WI38 (cell line): ENCODE measurements around the gene SMPD3.
A peak's percentile ranks its signal among the peaks of the same experiment; 100 is the strongest.

Experiments used
- H3K4me3 ChIP-seq: 2 replicates; pipeline ENCODE4 v1.5.1; 2011; ENCODE audit warnings: low read depth, mild to moderate bottlenecking, control low read depth, low read length
- TF ChIP-seq, protein P1 (sequence below): IDR thresholded peaks from 2 replicates; pipeline ENCODE4 v1.5.1; 2012; ENCODE audit warnings: low read depth, mild to moderate bottlenecking, control low read depth, low read length

Gene SMPD3

DNA sequence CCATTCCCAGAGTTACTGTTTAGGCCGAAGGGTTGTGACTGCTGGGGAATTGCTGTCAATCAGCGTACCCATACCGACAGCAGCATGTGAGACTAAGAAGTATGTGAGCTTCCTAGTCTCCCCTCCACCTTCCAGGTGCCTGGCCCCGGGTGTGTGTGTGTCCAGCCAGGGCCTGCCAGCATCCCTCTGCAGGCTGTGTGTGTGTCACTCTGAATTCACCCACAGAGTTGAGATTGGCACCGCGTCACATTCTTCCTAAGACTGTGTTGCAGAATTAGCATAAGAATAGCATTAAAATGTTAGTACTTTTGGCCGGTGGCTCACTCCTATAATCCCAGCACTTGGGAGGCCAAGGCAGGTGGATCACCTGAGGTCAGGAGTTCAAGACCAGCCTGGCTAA, 105.7 kb downstream of the SMPD3 start:
- H3K4me3 ChIP-seq: no peak overlapping the region
- TF ChIP-seq, protein P1, sequence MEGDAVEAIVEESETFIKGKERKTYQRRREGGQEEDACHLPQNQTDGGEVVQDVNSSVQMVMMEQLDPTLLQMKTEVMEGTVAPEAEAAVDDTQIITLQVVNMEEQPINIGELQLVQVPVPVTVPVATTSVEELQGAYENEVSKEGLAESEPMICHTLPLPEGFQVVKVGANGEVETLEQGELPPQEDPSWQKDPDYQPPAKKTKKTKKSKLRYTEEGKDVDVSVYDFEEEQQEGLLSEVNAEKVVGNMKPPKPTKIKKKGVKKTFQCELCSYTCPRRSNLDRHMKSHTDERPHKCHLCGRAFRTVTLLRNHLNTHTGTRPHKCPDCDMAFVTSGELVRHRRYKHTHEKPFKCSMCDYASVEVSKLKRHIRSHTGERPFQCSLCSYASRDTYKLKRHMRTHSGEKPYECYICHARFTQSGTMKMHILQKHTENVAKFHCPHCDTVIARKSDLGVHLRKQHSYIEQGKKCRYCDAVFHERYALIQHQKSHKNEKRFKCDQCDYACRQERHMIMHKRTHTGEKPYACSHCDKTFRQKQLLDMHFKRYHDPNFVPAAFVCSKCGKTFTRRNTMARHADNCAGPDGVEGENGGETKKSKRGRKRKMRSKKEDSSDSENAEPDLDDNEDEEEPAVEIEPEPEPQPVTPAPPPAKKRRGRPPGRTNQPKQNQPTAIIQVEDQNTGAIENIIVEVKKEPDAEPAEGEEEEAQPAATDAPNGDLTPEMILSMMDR: no peak

DNA sequence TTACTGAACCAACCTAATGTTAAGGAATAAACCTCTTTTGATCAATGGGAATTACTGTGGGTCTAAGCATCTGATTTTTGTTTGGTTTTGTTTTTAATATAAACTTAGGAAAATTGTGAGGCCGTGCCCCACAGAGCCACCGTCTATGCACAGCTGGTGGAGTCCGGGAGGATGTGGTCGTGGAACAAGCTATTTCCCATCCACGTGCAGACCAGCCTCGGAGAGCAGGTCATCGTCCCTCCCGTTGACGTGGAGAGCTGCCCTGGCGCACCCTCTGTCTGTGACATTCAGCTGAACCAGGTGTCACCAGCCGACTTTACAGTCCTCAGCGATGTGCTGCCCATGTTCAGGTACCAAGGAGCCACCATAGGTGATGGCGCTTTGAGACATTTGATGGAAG, 109.1 kb downstream of the SMPD3 start:
- TF ChIP-seq, protein P1: no peak
- no peak overlapping the region for H3K4me3 ChIP-seq

DNA sequence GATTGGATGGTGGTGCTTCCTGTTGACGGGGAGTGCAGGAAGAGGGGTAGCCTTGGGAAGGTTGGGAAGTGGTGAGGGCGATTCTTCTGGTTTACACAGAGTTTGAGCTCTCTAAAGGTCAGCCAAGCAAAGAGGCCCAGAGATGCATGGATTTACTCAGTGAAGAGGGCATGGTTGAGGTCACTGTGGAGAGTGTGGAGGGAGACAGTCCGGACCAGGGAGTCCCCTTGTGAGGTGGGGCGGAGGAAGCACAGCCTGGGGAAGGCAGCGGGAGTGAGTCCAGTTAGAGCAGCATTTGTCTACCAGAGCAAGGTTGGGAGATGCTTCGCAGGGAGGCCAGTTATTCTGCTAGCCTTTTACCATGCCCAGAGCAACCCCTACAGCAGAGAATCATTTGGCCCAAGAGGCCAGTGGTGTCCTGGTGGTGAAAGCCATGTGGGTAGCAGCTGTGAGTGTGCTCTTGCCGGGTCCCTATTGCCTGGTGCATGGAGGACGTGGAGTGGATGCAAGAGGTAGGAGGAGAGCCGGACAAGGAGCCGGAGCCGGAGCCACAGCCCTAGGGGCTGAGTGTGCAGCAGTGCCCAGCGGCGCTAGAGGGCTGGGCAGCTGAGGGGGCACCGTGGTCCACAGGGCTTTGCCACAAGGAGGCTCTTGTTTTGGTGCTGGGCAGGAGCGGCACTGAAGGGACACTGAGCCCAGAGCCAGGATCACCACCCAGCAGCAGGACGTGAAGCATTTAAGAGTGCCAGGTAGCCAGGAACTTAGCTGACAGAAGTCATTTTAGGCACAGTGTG, 109.8 kb downstream of the SMPD3 start:
- no peak overlapping the region for H3K4me3 ChIP-seq
- TF ChIP-seq, protein P1: no peak

DNA sequence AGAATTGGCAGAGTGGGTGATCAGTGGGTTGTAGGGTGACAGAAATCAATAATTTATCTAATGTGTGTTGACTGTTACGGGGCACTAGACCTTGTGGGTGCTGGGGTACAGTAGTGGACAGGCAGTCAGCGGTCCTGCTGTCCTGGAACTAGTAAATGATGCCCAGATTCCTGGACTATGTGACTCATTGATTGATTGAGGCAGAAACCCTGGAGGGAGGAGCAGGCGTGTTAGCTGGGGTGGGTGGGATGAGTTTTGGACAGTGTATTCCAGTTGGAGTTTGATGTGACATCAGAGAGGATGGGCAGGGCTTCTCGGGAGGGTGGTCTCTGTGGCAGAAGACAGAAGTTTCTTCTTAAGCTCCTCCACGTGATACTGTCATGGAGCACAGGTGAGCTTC, 113.1 kb downstream of the SMPD3 start:
- TF ChIP-seq, protein P1: no peak
- no peak overlapping the region for H3K4me3 ChIP-seq

DNA sequence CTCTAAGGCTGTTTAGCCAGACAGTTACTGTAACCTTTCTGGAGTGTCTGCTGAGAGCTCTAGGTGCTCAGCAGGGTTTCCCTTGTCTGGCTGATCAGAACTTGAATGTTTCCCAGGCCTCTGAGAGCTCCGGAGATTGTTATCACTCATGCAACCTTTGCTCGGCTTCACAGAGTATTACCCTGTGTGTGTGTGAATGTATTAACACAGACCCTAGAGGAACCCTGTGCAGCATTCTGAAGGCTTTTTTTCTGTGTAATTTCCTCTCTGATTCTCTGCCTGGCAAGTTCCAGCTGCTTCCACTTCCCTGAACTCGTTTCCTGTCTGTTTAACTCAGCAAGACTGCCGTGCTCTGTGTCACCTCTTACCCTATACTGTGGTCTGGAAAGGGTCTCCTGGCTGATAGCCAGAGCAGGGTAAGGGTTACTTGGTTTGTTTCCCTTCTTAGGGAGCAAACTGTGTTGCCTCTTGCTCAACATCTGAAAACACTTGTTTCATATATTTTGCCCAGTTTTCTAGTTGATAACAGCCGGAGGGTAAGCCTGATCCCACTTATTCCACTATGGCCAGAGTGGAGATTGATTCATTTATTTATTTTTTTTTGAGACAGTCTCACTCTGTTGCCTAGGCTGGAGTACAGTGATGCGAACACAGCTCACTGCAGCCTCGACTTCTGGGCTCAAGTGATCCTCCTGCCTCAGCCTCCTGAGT, 115.7 kb downstream of the SMPD3 start:
- peak overlapping the region; percentile 26; the same call in 1 of the 2 replicates for H3K4me3 ChIP-seq
- TF ChIP-seq, protein P1: no peak

DNA sequence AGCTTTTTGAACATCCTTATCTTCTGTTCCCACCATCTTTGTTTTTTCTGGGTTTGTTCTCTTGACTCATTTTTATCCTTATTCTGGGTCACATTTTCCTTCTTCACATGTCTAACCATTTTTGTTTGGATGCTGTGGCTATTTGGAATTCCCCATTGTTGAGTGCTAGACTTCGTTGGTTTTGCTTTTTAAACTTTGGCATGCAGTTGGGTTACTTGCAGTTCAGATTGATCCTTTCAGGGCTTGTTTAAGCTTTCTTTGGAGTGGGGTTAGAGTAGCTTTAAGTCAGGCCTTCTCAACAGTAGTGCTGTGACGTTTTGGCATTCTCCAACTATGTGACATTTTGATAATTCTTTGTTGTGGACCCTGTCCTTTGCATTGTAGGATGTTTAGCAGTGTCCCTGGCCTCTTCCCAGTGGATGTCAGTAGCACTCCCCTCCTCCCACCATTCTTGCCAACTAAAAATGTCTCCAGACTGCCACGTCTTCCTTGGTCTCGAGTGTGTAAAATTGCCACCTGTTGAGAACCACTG, 116.4 kb downstream of the SMPD3 start:
- peak overlapping the region; percentile 26; the same call in 1 of the 2 replicates for H3K4me3 ChIP-seq
- TF ChIP-seq, protein P1: no peak
